H9 (cell line): Measurements from ENCODE around the gene NKPD1. TPM values are rescaled to one million over a fixed set of nuclear protein-coding genes. Genes with fewer than 3 reads are reported as not detected.

Experiments
- DNase-seq: peaks from one replicate; pipeline ENCODE4 v3.0.0-alpha.2; 2017
- H2AFZ ChIP-seq: one replicate; pipeline ENCODE4 v1.6.1; 2013; ENCODE audit warnings: mild to moderate bottlenecking, low read length, control low read depth, moderate library complexity
- H2AK5ac ChIP-seq: 2 replicates; pipeline ENCODE4 v1.6.1; 2013; ENCODE audit warnings: low read length, control low read depth, mixed read lengths; ENCODE audit not compliant: insufficient read length
- H2BK120ac ChIP-seq: one replicate; pipeline ENCODE4 v1.6.1; 2013; ENCODE audit warnings: low read depth, mild to moderate bottlenecking, low read length, control low read depth, inconsistent platforms; ENCODE audit not compliant: poor library complexity, severe bottlenecking
- H2BK12ac ChIP-seq: 2 replicates; pipeline ENCODE4 v1.6.1; 2013; ENCODE audit warnings: low read length, control low read depth, mixed read lengths, low read depth; ENCODE audit not compliant: insufficient read length
- H2BK15ac ChIP-seq: 2 replicates; pipeline ENCODE4 v1.6.1; 2013; ENCODE audit warnings: low read depth, low read length, control low read depth
- H2BK20ac ChIP-seq: one replicate; pipeline ENCODE4 v1.6.1; 2013; ENCODE audit warnings: low read depth, mild to moderate bottlenecking, low read length, control low read depth, inconsistent platforms; ENCODE audit not compliant: poor library complexity, severe bottlenecking
- H2BK5ac ChIP-seq: 2 replicates; pipeline ENCODE4 v1.6.1; 2013; ENCODE audit warnings: low read length, control low read depth, mixed read lengths; ENCODE audit not compliant: insufficient read length
- H3K14ac ChIP-seq: 2 replicates; pipeline ENCODE4 v1.6.1; 2013; ENCODE audit warnings: low read length, control low read depth; ENCODE audit not compliant: insufficient read depth
- H3K18ac ChIP-seq: 2 replicates; pipeline ENCODE4 v1.6.1; 2013; ENCODE audit warnings: low read depth, mild to moderate bottlenecking, mixed read lengths, low read length, control low read depth; ENCODE audit not compliant: insufficient read length
- H3K23ac ChIP-seq: 2 replicates; pipeline ENCODE4 v1.6.1; 2013; ENCODE audit warnings: low read length, control low read depth, mixed read lengths, low read depth; ENCODE audit not compliant: insufficient read length
- H3K23me2 ChIP-seq: 2 replicates; pipeline ENCODE4 v1.6.1; 2013; ENCODE audit warnings: low read depth, mild to moderate bottlenecking, mixed read lengths, low read length, control low read depth; ENCODE audit not compliant: insufficient read length, poor library complexity, severe bottlenecking
- H3K27ac ChIP-seq: 2 replicates; pipeline ENCODE4 v1.5.1; 2013; ENCODE audit warnings: low read length, control low read depth, mixed read lengths, low read depth; ENCODE audit not compliant: insufficient read length
- H3K27me3 ChIP-seq: 2 replicates; pipeline ENCODE4 v1.6.1; 2013; ENCODE audit warnings: low read length, control low read depth, inconsistent platforms; ENCODE audit not compliant: insufficient read depth
- H3K4ac ChIP-seq: 2 replicates; pipeline ENCODE4 v1.6.1; 2013; ENCODE audit warnings: low read depth, mild to moderate bottlenecking, control low read depth, inconsistent platforms, low read length, moderate library complexity
- H3K4me1 ChIP-seq: 2 replicates; pipeline ENCODE4 v1.6.1; 2013; ENCODE audit warnings: low read length, control low read depth, inconsistent platforms; ENCODE audit not compliant: insufficient read depth
- H3K4me2 ChIP-seq: 2 replicates; pipeline ENCODE4 v1.6.1; 2013; ENCODE audit warnings: low read length, control low read depth, mixed read lengths; ENCODE audit not compliant: insufficient read length, insufficient read depth
- H3K56ac ChIP-seq: 2 replicates; pipeline ENCODE4 v1.6.1; 2013; ENCODE audit warnings: low read depth, mild to moderate bottlenecking, mixed read lengths, low read length, control low read depth; ENCODE audit not compliant: insufficient read length
- H3K79me1 ChIP-seq: 2 replicates; pipeline ENCODE4 v1.6.1; 2013; ENCODE audit warnings: low read depth, mild to moderate bottlenecking, moderate library complexity, low read length, control low read depth, inconsistent platforms; ENCODE audit not compliant: insufficient read depth, poor library complexity, severe bottlenecking
- H3K79me2 ChIP-seq: 2 replicates; pipeline ENCODE4 v1.6.1; 2013; ENCODE audit warnings: low read length, control low read depth, inconsistent platforms; ENCODE audit not compliant: insufficient read depth
- H3K9ac ChIP-seq: 2 replicates; pipeline ENCODE4 v1.6.1; 2013; ENCODE audit warnings: low read length, control low read depth, mixed read lengths; ENCODE audit not compliant: insufficient read length; ENCODE audit errors: extremely low read depth
- H3K9me3 ChIP-seq: one replicate; pipeline ENCODE4 v1.6.1; 2013; ENCODE audit warnings: low read depth, low read length, inconsistent platforms; ENCODE audit not compliant: control insufficient read depth
- H3T11ph ChIP-seq: one replicate; pipeline ENCODE4 v1.6.1; 2013; ENCODE audit warnings: mild to moderate bottlenecking, low read length, control low read depth, inconsistent platforms
- H4K20me1 ChIP-seq: one replicate; pipeline ENCODE4 v1.6.1; 2013; ENCODE audit not compliant: control insufficient read depth, insufficient read length, insufficient read depth
- H4K5ac ChIP-seq: 2 replicates; pipeline ENCODE4 v1.6.1; 2013; ENCODE audit warnings: low read depth, mild to moderate bottlenecking, mixed read lengths, low read length, control low read depth; ENCODE audit not compliant: insufficient read length
- H4K8ac ChIP-seq: replicated peaks from 2 replicates; pipeline ENCODE4 v1.6.1; 2013; ENCODE audit warnings: low read length, control low read depth, mixed read lengths, low read depth; ENCODE audit not compliant: insufficient read length
- H4K91ac ChIP-seq: 2 replicates; pipeline ENCODE4 v1.6.1; 2013; ENCODE audit warnings: low read depth, mild to moderate bottlenecking, moderate library complexity, mixed read lengths, low read length, control low read depth; ENCODE audit not compliant: insufficient read length
- H3K27ac Mint-ChIP-seq, 3 experiments: 2 replicates in 2 of 3; 3 replicates in 1 of 3; pipeline ENCODE4 v1.8.0; 2020 to 2021; ENCODE audit warnings: mixed read lengths in 3 of 3, mild to moderate bottlenecking in 1 of 3, moderate library complexity in 1 of 3
- H3K27me3 Mint-ChIP-seq: 2 replicates; pipeline ENCODE4 v1.8.0; 2021; ENCODE audit warnings: low read depth, mild to moderate bottlenecking, moderate library complexity, mixed read lengths
- H3K36me3 Mint-ChIP-seq, 3 experiments: 2 replicates in 2 of 3; 3 replicates in 1 of 3; pipeline ENCODE4 v1.8.0; 2020 to 2021; ENCODE audit warnings: low read depth in 3 of 3, mixed read lengths in 3 of 3; ENCODE audit not compliant: insufficient read depth in 1 of 3
- H3K4me1 Mint-ChIP-seq, 2 experiments: 2 replicates each; pipeline ENCODE4 v1.8.0; 2020; ENCODE audit warnings: mixed read lengths in 2 of 2
- H3K4me3 Mint-ChIP-seq, 2 experiments: 2 replicates in 1 of 2; 3 replicates in 1 of 2; pipeline ENCODE4 v1.8.0; 2020 to 2021; ENCODE audit warnings: mild to moderate bottlenecking in 2 of 2, mixed read lengths in 2 of 2, moderate library complexity in 1 of 2
- H3K9me3 Mint-ChIP-seq, 2 experiments: 2 replicates in 1 of 2; 3 replicates in 1 of 2; pipeline ENCODE4 v1.8.0; 2020; ENCODE audit warnings: mild to moderate bottlenecking in 2 of 2, mixed read lengths in 2 of 2, moderate library complexity in 1 of 2
- CTCF ChIP-seq: fragments of 200-600 bp; sonication (generic); conservative IDR thresholded peaks from 3 replicates; pipeline ENCODE4 v1.8.0; 2021; ENCODE audit warnings: antibody characterized with exemption, mild to moderate bottlenecking
- WGBS: extraction: QIAGEN DNeasy Blood & Tissue Kit; methylation state at CpG from one replicate; pipeline ENCODE4 v1.1.7; 2013; ENCODE audit warnings: missing lambda C conversion rate, low lambda C conversion rate, mixed read lengths; ENCODE audit not compliant: insufficient read length; ENCODE audit errors: extremely low coverage; 5-methylcytosine and 5-hydroxymethylcytosine counted together
- total RNA-seq: library from RNA; stranded (reverse); gene quantifications from 2 replicates; pipeline ENCODE4 v1.2.1, GENCODE V29; 2021

Gene NKPD1
- total RNA-seq, 1 experiment from 2014 or later: 0.17 TPM

- Histone ChIP-seq H3K79me1 (no peaks in the 10 kb centered on the region), H3K4me1 (no peaks in the 10 kb centered on the region), H3K23ac (no peak overlapping the region), H3K27ac (no peak overlapping the region), H3K27me3 (no peaks in the 10 kb centered on the region), H2BK15ac (no peak overlapping the region), H2BK20ac (no peak overlapping the region), H2BK5ac (no peak overlapping the region), H3K18ac (no peak overlapping the region), H3K9ac (no peak overlapping the region), H4K20me1 (no peaks in the 10 kb centered on the region), H3K14ac (no peak overlapping the region), H4K8ac (no peak overlapping the region), H3K4ac (no peak overlapping the region), H3K9me3 (no peaks in the 10 kb centered on the region), H2AK5ac (no peak overlapping the region), H3K23me2 (no peaks in the 10 kb centered on the region), H2BK120ac (no peak overlapping the region), H4K5ac (no peak overlapping the region), H3T11ph (no peak overlapping the region), H2BK12ac (no peak overlapping the region), H3K79me2 (no peaks in the 10 kb centered on the region; the same call in 1 of the 2 replicates), H3K56ac (no peak overlapping the region), H4K91ac (no peak overlapping the region), H3K4me2 (no peak overlapping the region), H2AFZ (no peak overlapping the region)
- WGBS: no CpG with 5 or more reads among the region's 21 CpGs
- no peaks in the 10 kb centered on the region; a peak in 1 of 7 replicates for H3K36me3 Mint-ChIP-seq
- H3K27me3 Mint-ChIP-seq: 0 out of 2 replicates have a peak, but pooled peaks cover 3% of the 10 kb centered on the region
- no peaks in the 10 kb centered on the region for H3K9me3 Mint-ChIP-seq
- no peak for TF ChIP-seq CTCF
- no peak overlapping the region for H3K4me3 Mint-ChIP-seq
- DNase-seq: no peak
- no peak overlapping the region for H3K27ac Mint-ChIP-seq
- H3K4me1 Mint-ChIP-seq: peaks cover 2 to 8% of the 10 kb centered on the region in 2 experiments
These were observed 9.6 kb upstream of the NKPD1 start for GRCh38 chr19:45170146-45171106.
